ENCODE measurements around the gene NDUFS5. TPM values are rescaled to one million over a fixed set of nuclear protein-coding genes. Genes with fewer than 3 reads are reported as not detected.

Gene NDUFS5
- total RNA-seq, 3 donors from 2014 or later: 299 to 582 (median 393) TPM

DNA sequence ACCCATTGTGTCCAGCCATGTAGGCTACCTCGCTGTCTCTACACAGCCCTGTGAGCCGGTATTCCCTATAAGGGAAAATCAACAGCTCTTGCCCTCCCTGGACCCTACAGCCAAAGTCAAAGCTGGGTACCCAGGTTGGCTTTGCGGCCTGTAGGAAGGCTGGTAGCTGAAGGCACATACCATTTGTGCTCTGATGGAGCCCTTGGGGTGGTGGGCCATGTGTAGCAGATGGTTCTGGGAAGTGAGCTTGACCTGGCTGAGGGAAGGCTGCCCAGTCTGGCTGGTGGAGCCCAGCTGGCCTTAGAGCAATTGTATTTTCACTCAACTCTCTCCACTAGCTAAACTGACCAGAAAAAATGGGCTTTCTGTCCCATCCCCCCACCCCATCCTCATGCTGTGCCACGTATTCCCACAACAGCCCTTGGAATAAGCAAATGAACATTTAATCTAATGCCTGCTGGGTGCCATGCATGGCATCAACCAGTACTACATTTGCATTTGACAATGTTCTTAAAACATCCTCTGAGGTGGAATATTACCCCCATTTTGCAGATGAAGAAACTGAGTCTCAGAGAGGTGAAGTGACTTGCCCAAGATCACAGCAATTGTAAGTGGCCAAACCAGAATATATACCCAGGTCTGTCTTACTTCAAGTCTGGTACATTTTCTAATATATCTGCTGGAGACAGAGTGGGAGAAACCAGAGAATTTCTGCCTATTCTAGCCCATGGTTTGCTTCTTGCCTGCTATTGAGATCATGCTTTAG, 56.8 kb downstream of the NDUFS5 start:
- H3K4me1 ChIP-seq: no peaks in the 10 kb centered on the region
- intact Hi-C loops (cut with DNase I; ENCODE audit: low total_unique reads): no loop called here
- peaks cover 0 to 11% of the 10 kb centered on the region in 2 donors for H3K27me3 ChIP-seq
- H3K4me3 ChIP-seq: peak overlapping the region in 2 of 3 donors; percentile 63 to 68
- no peaks in the 10 kb centered on the region for H3K36me3 ChIP-seq
- no peaks in the 10 kb centered on the region for H3K9me3 ChIP-seq
- H3K27ac ChIP-seq: peak overlapping the region in 1 of 2 donors; percentile 20
- TF ChIP-seq, protein P1, sequence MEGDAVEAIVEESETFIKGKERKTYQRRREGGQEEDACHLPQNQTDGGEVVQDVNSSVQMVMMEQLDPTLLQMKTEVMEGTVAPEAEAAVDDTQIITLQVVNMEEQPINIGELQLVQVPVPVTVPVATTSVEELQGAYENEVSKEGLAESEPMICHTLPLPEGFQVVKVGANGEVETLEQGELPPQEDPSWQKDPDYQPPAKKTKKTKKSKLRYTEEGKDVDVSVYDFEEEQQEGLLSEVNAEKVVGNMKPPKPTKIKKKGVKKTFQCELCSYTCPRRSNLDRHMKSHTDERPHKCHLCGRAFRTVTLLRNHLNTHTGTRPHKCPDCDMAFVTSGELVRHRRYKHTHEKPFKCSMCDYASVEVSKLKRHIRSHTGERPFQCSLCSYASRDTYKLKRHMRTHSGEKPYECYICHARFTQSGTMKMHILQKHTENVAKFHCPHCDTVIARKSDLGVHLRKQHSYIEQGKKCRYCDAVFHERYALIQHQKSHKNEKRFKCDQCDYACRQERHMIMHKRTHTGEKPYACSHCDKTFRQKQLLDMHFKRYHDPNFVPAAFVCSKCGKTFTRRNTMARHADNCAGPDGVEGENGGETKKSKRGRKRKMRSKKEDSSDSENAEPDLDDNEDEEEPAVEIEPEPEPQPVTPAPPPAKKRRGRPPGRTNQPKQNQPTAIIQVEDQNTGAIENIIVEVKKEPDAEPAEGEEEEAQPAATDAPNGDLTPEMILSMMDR (IDR thresholded peaks at IDR 0.05): no peak
- TF ChIP-seq POLR2A (IDR thresholded peaks at IDR 0.05) (no peak), POLR2AphosphoS5 (IDR thresholded peaks at IDR 0.05) (no peak)
- no peak for DNase-seq (ENCODE audit: low spot score in 2 of 2)

DNA sequence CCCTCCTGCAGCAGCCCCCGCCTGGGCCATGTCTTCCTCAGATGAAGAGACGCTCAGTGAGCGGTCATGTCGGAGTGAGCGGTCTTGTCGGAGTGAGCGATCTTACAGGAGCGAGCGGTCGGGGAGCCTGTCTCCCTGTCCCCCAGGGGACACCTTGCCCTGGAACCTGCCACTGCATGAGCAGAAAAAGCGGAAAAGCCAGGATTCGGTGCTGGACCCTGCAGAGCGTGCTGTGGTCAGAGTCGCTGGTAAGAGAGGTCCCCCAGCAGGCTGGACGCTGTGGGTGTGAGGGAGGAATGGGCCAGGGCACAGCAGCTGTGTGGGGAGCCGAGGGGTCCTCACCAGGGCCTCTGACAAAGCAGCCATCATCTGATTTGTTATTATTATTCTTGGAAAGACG, 58.0 kb downstream of the NDUFS5 start:
- Histone ChIP-seq H3K9me3 (no peaks in the 10 kb centered on the region), H3K36me3 (no peaks in the 10 kb centered on the region), H3K27ac (no peak overlapping the region), H3K27me3 (peaks cover 0 to 11% of the 10 kb centered on the region in 2 donors), H3K4me3 (no peak overlapping the region), H3K4me1 (no peaks in the 10 kb centered on the region)
- DNase-seq (ENCODE audit: low spot score in 2 of 2): no peak
- TF ChIP-seq, protein P1 (IDR thresholded peaks at IDR 0.05): no peak
- no peak for TF ChIP-seq POLR2AphosphoS5 (IDR thresholded peaks at IDR 0.05)
- TF ChIP-seq POLR2A (IDR thresholded peaks at IDR 0.05): no peak
- intact Hi-C loops (cut with DNase I; ENCODE audit: low total_unique reads): no loop called here

Other genes with a start within 250 kb of the NDUFS5 start
- 10 to 100 TPM; 19.2 to 34.9 (median 19.7) TPM for gene RRAGC, start 166.6 kb upstream of the NDUFS5 start, total RNA-seq
- 10 to 100 TPM in 2 of 3 donors, 1 to 10 TPM in 1; 9.1 to 36.1 (median 15.1) TPM for gene MYCBP, start 153.0 kb upstream of the NDUFS5 start, total RNA-seq
- not detected for gene GJA9, start 144.8 kb upstream of the NDUFS5 start, total RNA-seq
- gene RHBDL2, start 84.5 kb upstream of the NDUFS5 start, total RNA-seq: 1 to 10 TPM in 1 of 3 donors, under 1 TPM in 2; 0.16 to 1.6 (median 0.33) TPM
- 10 to 100 TPM; 34.7 to 35.1 (median 34.8) TPM for gene AKIRIN1, start 35.1 kb upstream of the NDUFS5 start, total RNA-seq
- 100 to 1,000 TPM; 279 to 350 (median 325) TPM for gene MACF1, start 178.3 kb downstream of the NDUFS5 start, total RNA-seq

All from breast epithelium (tissue), 4 donors.